Endodermal cell (in vitro differentiated cells): ENCODE measurements around the gene LRRC53. TPM values are rescaled to one million over a fixed set of nuclear protein-coding genes. Genes with fewer than 3 reads are reported as not detected.

Experiments
- DNase-seq: peaks from one replicate; pipeline ENCODE4 v3.0.0-alpha.2; 2017
- H3K27ac ChIP-seq: 2 replicates; pipeline ENCODE4 v1.5.1; 2013; ENCODE audit warnings: mild to moderate bottlenecking, low read depth, low read length, moderate library complexity
- H3K27me3 ChIP-seq: 2 replicates; pipeline ENCODE4 v1.6.1; 2013; ENCODE audit warnings: mild to moderate bottlenecking, low read length, moderate library complexity; ENCODE audit not compliant: insufficient read depth, control insufficient read depth, poor library complexity, severe bottlenecking
- H3K36me3 ChIP-seq: 2 replicates; pipeline ENCODE4 v1.7.0; 2013; ENCODE audit warnings: mild to moderate bottlenecking, low read length, moderate library complexity; ENCODE audit not compliant: control insufficient read depth, insufficient read depth
- H3K4me1 ChIP-seq: one replicate; pipeline ENCODE4 v1.7.0; 2013; ENCODE audit warnings: low read length; ENCODE audit not compliant: control insufficient read depth, insufficient read depth
- H3K4me3 ChIP-seq: 2 replicates; pipeline ENCODE4 v1.5.1; 2013; ENCODE audit warnings: mild to moderate bottlenecking, low read length, moderate library complexity
- H3K9ac ChIP-seq: 2 replicates; pipeline ENCODE4 v1.6.1; 2013; ENCODE audit warnings: mild to moderate bottlenecking, low read length, moderate library complexity; ENCODE audit not compliant: poor library complexity, severe bottlenecking; ENCODE audit errors: extremely low read depth
- H3K9me3 ChIP-seq: 2 replicates; pipeline ENCODE4 v1.6.1; 2013; ENCODE audit warnings: mild to moderate bottlenecking, low read length, moderate library complexity; ENCODE audit not compliant: control insufficient read depth
- H3K27ac Mint-ChIP-seq: 2 replicates; pipeline ENCODE4 v1.8.0; 2020; ENCODE audit warnings: mixed read lengths
- H3K27me3 Mint-ChIP-seq: 2 replicates; pipeline ENCODE4 v1.8.0; 2021; ENCODE audit warnings: mild to moderate bottlenecking, mixed read lengths; ENCODE audit not compliant: insufficient read depth
- H3K36me3 Mint-ChIP-seq: 2 replicates; pipeline ENCODE4 v1.8.0; 2020; ENCODE audit warnings: low read depth, mixed read lengths
- H3K4me1 Mint-ChIP-seq: 2 replicates; pipeline ENCODE4 v1.8.0; 2020; ENCODE audit warnings: mixed read lengths
- H3K4me3 Mint-ChIP-seq: 2 replicates; pipeline ENCODE4 v1.8.0; 2020; ENCODE audit warnings: mild to moderate bottlenecking, moderate library complexity, mixed read lengths
- H3K9me3 Mint-ChIP-seq: 2 replicates; pipeline ENCODE4 v1.8.0; 2020; ENCODE audit warnings: mild to moderate bottlenecking, mixed read lengths
- WGBS, 2 experiments: methylation state at CpG; one replicate each; pipeline versions ENCODE4 v1.1.5 to v1.1.7; 2013; ENCODE audit warnings: missing lambda C conversion rate in 2 of 2, mixed read lengths in 1 of 2; ENCODE audit not compliant: insufficient coverage in 1 of 2, insufficient read length in 1 of 2; 5-methylcytosine and 5-hydroxymethylcytosine counted together
- total RNA-seq, 2 donors: library from RNA; stranded (reverse); fragmentation: NEBNext Ultra II Directional in 1 of 2; extraction: Animal tissue kit (Norgen Biotek cat#: 25700) in 1 of 2; gene quantifications; 2 replicates in 1 of 2; 3 replicates in 1 of 2; pipeline ENCODE4 v1.2.1, GENCODE V29; 2021
- TF ChIP-seq, protein P1 (sequence below): fragments of 200-600 bp; sonication (generic); conservative IDR thresholded peaks from 2 replicates; pipeline ENCODE4 v1.5.0; 2021; ENCODE audit warnings: antibody characterized with exemption, mild to moderate bottlenecking

LRRC53 gene
- total RNA-seq, 2 donors from 2014 or later, result not detected

DNA sequence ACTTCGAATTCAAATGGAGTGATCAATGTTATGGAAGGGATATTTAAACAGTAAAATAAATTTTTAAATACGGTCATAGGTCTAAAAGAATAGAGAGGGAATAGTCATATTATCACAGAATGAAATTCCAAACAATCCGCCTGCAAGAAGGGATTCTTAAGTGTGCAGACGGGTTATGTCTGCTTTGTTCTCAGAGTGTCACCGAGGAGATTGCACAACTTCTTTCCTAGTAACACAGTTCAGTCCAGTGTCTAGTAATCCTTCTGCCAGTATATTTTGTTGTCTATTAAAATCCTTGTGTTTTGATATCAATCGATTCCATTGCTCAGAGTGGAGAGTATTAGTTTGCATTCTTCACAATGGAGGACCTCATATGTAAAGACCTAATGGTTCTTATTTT, 48.4 kb downstream of the LRRC53 start:
- Histone ChIP-seq H3K27ac (no peak overlapping the region), H3K9ac (no peak overlapping the region), H3K4me1 (peaks cover 3% of the 10 kb centered on the region), H3K36me3 (no peaks in the 10 kb centered on the region), H3K27me3 (no peaks in the 10 kb centered on the region), H3K4me3 (peak overlapping the region; percentile 54), H3K9me3 (peaks cover 18% of the 10 kb centered on the region)
- no peak for DNase-seq
- Mint-ChIP-seq H3K4me1 (peaks cover 14% of the 10 kb centered on the region), H3K27me3 (no peaks in the 10 kb centered on the region), H3K36me3 (no peaks in the 10 kb centered on the region), H3K9me3 (peaks cover 15% of the 10 kb centered on the region), H3K4me3 (no peak overlapping the region), H3K27ac (no peak overlapping the region)
- TF ChIP-seq, protein P1, sequence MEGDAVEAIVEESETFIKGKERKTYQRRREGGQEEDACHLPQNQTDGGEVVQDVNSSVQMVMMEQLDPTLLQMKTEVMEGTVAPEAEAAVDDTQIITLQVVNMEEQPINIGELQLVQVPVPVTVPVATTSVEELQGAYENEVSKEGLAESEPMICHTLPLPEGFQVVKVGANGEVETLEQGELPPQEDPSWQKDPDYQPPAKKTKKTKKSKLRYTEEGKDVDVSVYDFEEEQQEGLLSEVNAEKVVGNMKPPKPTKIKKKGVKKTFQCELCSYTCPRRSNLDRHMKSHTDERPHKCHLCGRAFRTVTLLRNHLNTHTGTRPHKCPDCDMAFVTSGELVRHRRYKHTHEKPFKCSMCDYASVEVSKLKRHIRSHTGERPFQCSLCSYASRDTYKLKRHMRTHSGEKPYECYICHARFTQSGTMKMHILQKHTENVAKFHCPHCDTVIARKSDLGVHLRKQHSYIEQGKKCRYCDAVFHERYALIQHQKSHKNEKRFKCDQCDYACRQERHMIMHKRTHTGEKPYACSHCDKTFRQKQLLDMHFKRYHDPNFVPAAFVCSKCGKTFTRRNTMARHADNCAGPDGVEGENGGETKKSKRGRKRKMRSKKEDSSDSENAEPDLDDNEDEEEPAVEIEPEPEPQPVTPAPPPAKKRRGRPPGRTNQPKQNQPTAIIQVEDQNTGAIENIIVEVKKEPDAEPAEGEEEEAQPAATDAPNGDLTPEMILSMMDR, result no peak
- 93 to 96% methylated on average over 5 to 6 of the region's 6 CpGs for WGBS, 2 experiments

DNA sequence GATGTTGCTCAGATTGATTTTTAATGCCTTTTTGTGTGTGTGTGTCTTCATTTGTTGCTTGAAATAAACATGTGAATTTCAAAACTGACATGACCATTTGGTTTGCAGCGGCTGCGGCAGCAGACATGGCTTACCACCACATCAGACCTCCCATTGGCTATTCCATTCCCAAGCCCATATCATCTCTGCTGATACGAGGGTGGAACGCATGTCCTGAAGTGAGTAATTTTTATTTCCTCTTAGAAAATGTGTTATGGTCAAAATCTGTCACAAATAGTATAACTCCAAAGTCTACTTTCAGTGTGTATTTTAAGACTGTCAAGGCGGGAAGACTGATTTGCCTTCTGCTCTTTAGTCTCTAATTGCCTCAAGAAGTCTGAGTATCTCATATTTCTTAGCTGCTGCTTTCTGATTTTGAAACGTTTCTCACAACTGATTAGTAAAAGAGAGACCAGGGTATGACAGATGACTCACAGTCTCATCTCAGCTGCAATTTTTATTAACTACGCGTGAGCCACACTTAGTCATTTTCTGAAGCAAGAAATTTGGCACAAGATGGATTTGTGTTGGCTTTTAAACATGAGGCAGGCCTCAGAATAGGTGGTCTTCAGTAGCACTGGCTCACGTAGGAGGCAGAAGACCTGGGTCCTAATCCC, 49.0 kb downstream of the LRRC53 start:
- H3K9ac ChIP-seq, result no peak overlapping the region
- no peaks in the 10 kb centered on the region for H3K27me3 ChIP-seq
- no peak for DNase-seq
- 74 to 95% methylated on average over 3 to 9 of the region's 9 CpGs for WGBS, 2 experiments
- H3K27ac Mint-ChIP-seq, result no peak overlapping the region
- H3K4me3 ChIP-seq, result no peak overlapping the region
- H3K9me3 ChIP-seq, result peaks cover 18% of the 10 kb centered on the region
- H3K36me3 ChIP-seq, result no peaks in the 10 kb centered on the region
- TF ChIP-seq, protein P1, result no peak
- peaks cover 14% of the 10 kb centered on the region for H3K4me1 Mint-ChIP-seq
- H3K4me3 Mint-ChIP-seq, result no peak overlapping the region
- H3K4me1 ChIP-seq, result peaks cover 3% of the 10 kb centered on the region
- H3K27ac ChIP-seq, result no peak overlapping the region
- H3K27me3 Mint-ChIP-seq, result no peaks in the 10 kb centered on the region
- H3K36me3 Mint-ChIP-seq, result no peaks in the 10 kb centered on the region
- H3K9me3 Mint-ChIP-seq, result peaks cover 15% of the 10 kb centered on the region

DNA sequence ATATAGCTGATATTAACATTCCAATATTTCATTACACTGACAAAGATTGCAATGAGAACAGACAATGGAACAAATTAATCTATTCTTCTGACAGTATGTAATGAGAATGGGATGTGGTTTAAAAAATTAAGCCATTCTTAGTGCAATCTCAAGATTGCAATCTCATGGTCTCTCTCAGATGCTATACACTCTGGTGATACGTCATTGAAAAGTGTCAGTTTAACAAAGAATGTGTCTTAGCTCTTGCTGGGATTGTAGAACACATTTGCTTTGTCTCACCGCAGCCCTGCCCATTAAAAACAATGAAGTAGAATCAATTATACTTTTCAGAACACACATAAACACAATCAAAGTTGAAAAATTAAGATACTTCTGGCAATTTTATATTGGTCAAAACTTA, 55.2 kb downstream of the LRRC53 start:
- no peaks in the 10 kb centered on the region for H3K4me1 ChIP-seq
- Mint-ChIP-seq H3K9me3 (no peaks in the 10 kb centered on the region), H3K36me3 (no peaks in the 10 kb centered on the region), H3K27ac (no peak overlapping the region), H3K4me3 (no peak overlapping the region), H3K4me1 (peaks cover 1% of the 10 kb centered on the region), H3K27me3 (no peaks in the 10 kb centered on the region)
- H3K36me3 ChIP-seq, result no peaks in the 10 kb centered on the region
- WGBS, 2 experiments, result 68 to 95% methylated on average over 2 of the region's 2 CpGs
- H3K27me3 ChIP-seq, result no peaks in the 10 kb centered on the region
- no peaks in the 10 kb centered on the region for H3K9me3 ChIP-seq
- no peak overlapping the region for H3K27ac ChIP-seq
- H3K4me3 ChIP-seq, result no peak overlapping the region
- no peak for DNase-seq
- TF ChIP-seq, protein P1, result no peak
- H3K9ac ChIP-seq, result no peak overlapping the region
